GM19023 (cell line): ENCODE data around the gene CFHR2.
"Not testable (repeated sequence)": the region's sequence is repeated elsewhere in the genome, so short reads cannot be mapped to it uniquely, and the experiment has no call there.

Experiments
- ATAC-seq: cut with Tn5 transposase; IDR thresholded peaks from one replicate; pipeline ENCODE4 v1.9.1; 2021; ENCODE audit warnings: mild to moderate bottlenecking, moderate library complexity; ENCODE audit not compliant: unreplicated experiment

Gene CFHR2

GRCh38 chr1:196943568-196943967 lies at the start of gene CFHR2:
CFHR2 (plus strand) TSS chr1:196943738; CDS start chr1:196943881, 143 bp downstream.
- not testable (repeated sequence) for ATAC-seq

- no peak for ATAC-seq
These were observed 47.2 kb upstream of the CFHR2 start for GRCh38 chr1:196896355-196896754.

GRCh38 chr1:196897158-196897828 lies 46.2 kb upstream of the CFHR2 start:
- no peak for ATAC-seq

- no peak for ATAC-seq
These were observed 41.2 kb upstream of the CFHR2 start for GRCh38 chr1:196902344-196902743.

DNA sequence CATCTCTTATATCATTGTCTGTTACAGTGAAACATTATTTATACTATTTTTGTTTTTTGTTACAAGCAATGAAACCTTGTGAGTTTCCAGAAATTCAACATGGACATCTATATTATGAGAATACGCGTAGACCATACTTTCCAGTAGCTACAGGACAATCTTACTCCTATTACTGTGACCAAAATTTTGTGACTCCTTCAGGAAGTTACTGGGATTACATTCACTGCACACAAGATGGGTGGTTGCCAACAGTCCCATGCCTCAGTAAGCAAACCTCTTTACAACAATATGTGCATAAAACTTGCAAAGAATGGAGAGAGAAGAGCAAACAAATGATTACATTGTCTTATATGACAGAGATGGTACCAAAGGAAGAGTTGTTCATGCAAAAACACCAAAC lies 33.3 kb upstream of the CFHR2 start:
- no peak for ATAC-seq

GRCh38 chr1:196912283-196912682 lies 31.3 kb upstream of the CFHR2 start:
- not testable (repeated sequence) for ATAC-seq

DNA sequence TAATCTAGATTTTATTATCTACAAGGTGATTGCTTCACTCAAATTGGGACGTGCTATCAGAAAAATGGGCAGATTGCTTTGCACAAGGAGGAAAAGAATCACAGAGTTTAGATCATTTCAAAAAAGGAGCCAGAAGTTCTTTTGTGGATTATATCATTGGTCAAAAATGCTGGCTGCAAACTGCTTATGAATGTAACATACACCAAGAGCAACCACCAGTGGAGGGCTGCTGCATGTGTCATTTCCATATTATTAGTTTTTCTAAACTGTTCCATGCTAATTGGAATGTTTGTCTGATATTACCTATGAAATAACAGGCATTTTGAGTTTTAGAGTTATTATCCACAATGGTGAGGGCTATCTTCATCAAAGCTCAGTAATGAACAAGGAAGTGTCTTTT lies 16.7 kb upstream of the CFHR2 start:
- not testable (repeated sequence) for ATAC-seq

GRCh38 chr1:196932853-196933252 lies 10.7 kb upstream of the CFHR2 start:
- ATAC-seq = not testable (repeated sequence)

DNA sequence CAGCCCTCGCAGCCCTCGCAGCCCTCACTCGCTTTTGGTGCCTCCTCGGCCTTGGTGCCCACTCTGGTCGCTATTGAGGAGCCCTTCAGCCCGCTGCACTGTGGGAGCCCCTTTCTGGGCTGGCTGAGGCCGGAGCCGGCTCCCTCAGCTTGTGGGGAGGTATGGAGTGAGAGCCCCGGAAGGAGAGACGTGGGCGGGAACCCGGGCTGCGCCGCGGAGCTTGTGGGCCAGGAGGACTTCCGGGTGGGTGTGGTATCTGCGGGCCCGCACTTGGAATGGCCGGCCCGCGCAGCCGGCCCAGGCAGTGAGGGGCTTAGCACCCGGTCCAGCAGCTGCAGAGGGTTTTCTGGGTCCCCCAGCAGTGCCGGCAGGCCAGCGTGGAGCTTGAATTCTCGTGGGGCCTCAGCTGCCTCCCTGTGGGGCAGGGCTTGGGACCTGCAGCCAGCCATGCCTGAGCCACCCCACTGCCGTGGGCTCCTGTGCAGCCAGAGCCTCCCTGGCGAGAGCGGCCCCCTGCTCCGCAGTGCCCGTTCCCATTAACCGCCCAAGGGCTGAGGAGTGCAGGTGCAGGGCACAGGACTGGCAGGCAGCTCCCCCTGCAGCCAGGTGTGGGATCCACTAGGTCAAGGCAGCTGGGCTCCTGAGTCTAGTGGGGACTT lies 9.9 kb upstream of the CFHR2 start:
- no peak for ATAC-seq

GRCh38 chr1:196941474-196941873 lies 2.1 kb upstream of the CFHR2 start:
- not testable (repeated sequence) for ATAC-seq

DNA sequence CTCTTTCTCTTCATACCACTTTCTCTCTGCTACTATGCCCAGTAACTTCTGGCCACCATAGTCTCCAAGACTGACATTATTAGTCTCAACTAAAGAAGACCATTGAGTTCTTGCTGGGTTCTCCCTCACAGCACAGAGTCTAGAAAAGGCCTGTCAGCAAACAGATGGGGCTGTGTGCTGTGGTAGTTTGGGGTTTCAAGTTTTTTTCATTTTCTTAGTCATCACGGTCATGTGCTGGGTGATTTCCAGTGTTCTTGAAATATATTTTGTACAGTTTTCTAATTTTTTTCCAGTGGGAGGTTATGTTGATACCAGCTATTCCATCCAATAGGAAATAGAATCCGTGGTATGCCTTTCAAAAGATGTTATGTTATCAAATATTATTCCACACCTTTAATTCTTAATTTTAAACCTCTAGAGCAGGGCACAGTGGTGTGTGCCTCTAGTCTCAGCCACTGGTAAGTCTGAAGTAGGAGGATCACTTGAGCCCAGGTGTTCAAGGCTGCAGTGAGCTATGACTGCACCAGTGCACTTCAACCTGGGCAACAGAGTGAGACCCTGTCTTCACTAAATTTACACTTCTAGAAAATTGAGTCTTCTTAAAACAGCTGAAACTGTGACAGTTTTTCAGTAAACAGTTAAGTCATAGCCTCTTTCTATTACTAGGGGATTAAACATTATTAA lies 8.3 kb downstream of the CFHR2 start:
- peak; percentile 93 for ATAC-seq

GRCh38 chr1:196954778-196955177 lies 11.2 kb downstream of the CFHR2 start:
- no peak for ATAC-seq

- ATAC-seq = no peak
These were observed 12.4 kb downstream of the CFHR2 start for GRCh38 chr1:196955926-196956325.

- peak; percentile 77 for ATAC-seq
These were observed 17.3 kb downstream of the CFHR2 start for GRCh38 chr1:196960854-196961253.

GRCh38 chr1:196970182-196970581 lies 26.6 kb downstream of the CFHR2 start:
- ATAC-seq = no peak

DNA sequence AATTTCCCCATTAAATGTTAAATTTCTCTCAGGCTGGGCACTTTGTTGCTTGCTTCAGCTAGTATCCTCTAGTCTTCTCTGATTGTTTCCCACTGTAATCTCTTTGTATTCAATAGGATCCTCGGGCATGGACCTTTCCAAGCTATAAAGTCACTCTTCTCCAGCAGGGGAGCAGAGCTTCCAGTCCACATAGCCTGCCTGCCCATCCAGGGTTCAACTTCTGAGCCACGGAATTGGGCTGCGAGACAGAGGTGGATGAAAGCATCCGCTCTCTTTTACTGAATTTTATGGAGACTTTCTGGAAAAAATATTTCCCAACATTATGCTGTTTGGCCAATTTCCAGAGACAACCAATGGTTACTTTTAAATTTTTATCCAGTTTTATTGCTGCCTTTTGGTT lies 32.7 kb downstream of the CFHR2 start:
- no peak for ATAC-seq

DNA sequence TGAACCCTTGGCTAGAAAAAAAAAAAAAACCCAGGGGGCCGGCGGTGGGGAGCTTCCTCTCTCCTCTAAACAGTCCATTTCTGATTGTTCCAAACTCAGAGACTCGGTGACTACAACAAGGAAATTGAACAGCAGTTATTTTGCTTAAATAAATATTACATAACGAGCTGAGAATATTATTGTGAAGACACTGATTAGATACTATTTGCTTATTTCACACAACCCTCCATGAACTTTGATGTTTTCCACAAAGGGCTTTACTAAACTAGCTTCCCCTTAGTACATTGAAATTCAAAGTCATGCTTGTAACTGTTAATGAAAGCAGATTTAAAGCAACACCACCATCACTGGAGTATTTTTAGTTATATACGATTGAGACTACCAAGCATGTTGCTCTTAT lies 33.7 kb downstream of the CFHR2 start, which contains the start of gene CFHR5:
Gene CFHR5 (plus strand): TSS at position 279 of the 400 bp plus-strand sequence. CDS start 109 bp downstream, at position 388.
- ATAC-seq = no peak

DNA sequence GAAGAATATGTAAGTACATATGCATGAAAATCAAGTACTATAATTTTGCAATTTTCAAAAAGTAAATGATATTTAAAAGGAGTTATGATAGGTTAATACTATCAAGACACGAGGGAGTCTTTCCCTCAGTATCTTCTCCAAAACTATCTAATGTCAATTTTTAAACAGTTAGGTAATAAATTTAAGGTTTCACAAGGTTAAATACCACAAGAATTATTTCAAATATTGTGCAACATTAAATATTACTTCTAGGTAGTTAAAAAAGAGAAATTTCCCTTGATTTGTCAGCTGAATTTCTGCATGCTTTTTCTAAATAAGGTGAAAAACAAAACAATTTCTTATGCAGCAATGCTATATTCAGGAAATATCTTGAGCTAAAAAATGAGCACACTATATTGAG lies 37.3 kb downstream of the CFHR2 start:
- no peak for ATAC-seq

DNA sequence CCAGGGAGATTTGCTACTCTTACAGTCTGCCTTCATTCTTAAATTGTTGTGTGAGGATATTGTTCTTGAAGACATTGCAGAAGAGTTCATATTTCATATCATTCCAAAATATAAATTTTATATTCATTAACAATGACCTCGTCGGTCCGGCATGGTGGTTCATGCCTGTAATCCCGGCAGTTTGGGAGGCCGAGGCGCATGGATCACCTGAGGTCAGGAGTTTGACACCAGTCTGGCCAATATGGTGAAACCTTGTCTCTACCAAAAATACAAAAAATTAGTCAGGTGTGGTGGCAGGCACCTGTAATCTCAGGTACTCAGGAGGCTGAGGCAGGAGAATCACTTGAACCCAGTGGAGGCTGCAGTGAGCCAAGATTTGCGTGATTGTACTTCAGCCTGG lies 38.7 kb downstream of the CFHR2 start:
- not testable (repeated sequence) for ATAC-seq

DNA sequence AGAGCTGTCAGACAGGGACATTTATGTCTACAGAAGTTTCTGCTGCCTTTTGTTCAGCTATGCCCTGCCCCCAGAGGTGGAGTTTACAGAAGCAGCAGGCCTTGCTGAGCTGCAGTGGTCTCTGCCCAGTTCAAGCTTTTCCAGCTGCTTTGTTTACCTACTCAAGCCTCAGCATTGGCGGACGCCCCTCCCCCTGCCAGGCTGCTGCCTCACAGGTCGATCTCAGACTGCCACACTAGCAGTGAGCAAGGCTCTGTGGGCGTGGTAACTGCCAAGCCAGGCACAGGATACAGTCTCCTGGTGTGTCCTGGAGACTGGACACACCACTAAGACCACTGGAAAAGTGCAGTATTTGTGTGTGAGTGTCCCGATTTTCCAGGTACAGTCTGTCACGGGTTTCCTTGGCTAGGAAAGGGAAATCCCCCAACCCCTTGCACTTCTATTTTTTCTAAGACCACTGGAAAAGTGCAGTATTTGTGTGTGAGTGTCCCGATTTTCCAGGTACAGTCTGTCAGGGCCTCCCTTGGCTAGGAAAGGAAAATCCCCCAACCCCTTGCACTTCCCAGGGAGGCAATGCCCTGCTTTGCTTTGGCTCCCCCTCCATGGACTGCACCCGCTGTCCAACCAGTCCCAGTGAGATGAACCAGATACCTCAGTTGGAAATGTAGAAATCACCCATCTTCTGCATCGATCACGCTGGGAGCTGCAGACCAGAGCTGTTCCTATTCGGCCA lies 48.5 kb downstream of the CFHR2 start:
- not testable (repeated sequence) for ATAC-seq

- no peak for ATAC-seq
These were observed 50.4 kb downstream of the CFHR2 start for GRCh38 chr1:196993916-196994315.
